Measurements from ENCODE around the gene MRPS23.

Gene MRPS23

GRCh38 chr17:57834146-57834741, 15.6 kb downstream of the MRPS23 start:
- no peak for DNase-seq

DNA sequence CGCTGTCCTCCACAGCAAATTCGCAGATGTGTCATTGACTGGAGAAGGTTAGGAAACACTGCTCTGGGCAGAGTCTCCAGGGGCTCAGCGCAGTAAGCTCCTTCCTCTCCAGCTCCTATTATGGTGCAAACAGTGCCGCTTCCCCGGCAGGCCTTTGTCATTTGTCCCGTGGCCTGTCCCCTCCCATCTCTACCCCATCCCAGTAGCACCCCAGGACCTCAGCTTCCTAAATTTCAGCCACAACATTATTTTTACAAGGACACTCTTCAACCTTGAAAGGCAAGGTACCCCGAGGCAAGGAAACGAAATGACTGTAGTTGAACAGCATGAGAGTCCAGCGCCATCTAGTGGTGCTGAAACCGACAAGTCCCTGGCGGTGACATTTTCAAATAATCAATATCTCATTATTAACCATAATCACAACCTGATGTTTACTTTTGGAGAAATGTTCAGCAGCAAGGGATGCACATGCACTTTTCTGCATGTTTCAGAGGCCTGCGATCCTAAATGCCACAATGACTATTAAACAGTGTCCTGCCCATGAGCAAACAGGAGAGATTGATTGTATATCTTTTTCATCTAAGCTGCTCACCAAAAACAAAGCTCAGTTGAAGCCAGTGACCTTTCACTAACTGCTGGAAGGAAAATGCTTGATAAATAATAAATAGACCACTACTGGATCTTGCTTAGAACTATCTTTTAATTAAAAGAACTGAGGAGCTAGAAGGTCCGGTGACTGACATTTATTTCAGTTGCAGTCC, 16.5 kb downstream of the MRPS23 start:
- DNase-seq = peak; percentile 61

- DNase-seq = no peak
Measured at GRCh38 chr17:57832314-57833178, 17.3 kb downstream of the MRPS23 start.

DNA sequence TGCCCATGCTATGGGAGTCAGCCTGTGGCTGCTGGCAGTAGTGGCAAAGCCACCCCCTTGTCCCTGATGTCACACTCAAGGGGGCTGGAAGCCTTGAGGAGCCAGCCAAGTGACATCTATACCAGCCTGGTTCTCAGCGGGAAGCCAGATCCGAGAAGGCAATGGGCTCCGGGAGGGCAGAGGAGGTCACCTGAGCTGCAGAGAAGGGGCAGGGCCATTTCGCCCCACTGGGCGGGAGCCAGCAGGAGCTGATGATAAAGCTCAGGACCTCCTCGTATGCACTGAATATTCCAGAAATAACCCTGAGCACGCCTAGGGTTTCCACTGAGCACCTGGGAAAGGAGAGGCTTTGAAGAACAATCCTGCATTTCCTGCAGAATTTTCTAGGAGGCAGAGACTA, 19.0 kb downstream of the MRPS23 start:
- DNase-seq = no peak

DNA sequence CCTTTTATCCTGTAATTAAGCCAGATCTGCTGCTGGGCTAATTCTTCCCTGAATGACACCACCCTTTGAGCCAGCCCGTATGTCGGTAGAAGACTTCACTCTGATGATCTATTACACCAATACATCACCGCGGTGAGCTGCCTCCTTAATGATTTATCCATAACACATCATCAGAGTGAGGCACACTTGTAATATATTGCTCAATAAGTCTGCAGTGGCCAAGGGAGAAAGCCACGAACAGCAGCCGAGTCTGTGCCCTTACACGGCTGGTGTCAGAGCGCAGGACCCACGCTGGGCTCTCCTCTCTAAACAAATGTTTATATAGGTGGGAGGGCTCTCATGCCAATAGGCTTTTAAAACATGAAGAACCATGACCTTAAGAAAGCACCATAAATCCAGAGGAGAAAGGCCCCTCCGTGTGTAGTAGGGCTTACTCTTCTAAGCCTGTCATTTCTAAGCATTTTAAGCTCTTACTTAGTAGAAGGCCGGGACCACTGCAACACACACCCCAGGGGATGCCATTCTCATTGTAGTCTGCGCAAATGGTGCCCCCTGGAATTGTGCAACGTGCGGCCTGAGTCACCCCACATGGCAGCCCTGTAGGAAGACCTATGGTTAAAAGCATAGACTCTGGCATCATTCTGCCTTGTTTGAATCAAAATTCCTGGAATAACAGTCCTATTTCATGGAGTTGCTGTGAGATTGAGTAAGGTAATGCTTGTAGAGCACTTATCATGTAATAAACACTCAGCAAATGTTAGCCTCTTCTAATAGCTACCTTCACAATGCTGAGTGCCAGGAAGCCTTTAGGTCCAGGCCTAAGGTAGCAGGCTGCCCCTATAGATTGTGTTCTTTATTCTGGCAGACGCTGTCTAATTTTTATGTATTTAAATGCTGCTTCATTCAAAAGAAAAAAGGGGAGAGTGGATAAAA, 26.1 kb downstream of the MRPS23 start:
- DNase-seq = peak; percentile 46

- no peak for DNase-seq
Measured at GRCh38 chr17:57819867-57820266, 30.0 kb downstream of the MRPS23 start.

DNA sequence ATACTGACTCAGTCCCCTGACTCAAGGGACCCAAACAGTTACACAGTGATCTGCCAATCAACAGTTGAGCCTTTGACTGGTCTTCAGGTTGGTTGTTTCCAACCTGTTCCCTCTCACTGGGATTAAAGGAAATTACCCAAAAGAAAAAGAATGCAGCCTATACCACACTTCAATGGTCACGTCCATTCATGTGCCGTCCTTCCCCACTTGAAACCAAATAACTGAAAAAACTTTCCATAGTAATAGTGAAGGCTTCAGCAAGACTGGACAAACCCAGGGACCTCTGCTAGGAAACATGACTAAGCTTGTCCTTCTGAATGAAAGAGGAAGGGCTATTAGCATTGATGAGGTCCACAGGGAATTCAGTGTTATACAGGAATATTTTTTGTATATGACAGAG, 30.6 kb downstream of the MRPS23 start:
- DNase-seq = no peak

- DNase-seq = no peak
Measured at GRCh38 chr17:57818066-57818465, 31.8 kb downstream of the MRPS23 start.

DNA sequence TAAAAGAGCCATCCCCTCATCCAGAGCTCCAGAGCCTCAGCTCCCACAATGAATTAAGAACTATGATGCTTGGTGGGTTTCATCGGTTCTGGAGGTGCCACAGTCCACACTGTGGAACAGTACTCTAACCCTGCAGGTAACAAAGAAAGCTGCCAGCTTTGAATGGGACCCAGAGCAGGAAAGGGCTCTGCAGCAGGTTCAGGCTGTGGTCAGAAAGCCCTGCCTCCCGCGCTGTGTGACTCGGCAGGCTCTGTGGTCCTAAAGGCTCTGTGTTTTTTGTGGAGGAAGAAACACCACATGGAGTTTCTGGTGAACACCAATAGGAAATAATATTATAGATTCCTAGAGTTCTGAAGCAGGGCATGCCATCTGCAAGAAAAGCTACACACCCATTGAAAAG, 32.5 kb downstream of the MRPS23 start:
- no peak for DNase-seq

DNA sequence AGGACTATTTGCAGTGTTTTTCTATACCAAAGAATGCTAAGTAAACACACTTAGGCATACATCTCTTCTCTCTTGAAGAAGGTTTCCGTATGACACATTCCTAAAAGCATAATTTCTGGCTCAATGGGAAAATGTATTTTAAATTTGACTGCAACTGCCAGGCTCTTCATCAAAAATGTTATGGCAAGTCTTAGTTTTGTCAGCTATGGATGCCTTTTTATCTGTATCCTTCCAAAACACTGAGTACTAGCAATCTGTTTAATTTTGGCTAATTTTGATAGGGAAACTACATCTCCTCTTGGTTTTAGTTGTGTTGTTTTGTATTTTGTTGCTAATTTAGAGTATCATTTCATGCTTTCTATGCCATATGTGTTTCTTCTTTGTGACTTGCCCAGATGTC, 35.4 kb downstream of the MRPS23 start:
- no peak for DNase-seq

DNA sequence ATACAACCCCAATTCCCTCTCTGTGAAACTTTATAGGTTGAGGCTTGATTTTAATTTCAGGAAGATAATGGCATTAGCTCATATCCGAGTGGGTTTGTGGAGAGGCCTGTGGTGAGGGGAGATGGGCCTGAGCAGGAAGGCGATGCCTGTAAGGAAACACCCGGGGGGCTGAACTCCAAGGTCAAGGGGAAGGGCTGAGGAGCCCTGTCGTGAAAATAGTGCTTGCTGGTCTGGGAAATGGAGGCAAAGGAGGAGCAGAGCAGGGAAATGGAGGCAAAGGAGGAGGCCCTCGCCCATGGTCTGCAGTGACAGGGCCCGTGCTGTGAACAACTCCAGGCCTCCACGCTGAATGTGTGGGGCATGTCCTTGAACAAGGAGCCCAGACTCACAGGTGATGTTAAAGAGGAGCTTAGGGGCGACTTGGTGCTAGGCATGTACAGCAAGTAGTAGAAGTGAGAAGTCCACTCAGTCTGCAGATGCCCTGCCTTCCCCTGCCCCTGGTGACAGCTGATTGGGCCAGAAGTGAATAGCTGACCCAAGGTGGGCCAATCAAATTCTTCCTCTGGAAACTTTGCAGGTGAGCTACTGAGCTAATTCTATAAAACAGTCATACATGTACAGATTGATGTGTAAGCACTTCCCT, 38.1 kb downstream of the MRPS23 start:
- no peak for DNase-seq

DNA sequence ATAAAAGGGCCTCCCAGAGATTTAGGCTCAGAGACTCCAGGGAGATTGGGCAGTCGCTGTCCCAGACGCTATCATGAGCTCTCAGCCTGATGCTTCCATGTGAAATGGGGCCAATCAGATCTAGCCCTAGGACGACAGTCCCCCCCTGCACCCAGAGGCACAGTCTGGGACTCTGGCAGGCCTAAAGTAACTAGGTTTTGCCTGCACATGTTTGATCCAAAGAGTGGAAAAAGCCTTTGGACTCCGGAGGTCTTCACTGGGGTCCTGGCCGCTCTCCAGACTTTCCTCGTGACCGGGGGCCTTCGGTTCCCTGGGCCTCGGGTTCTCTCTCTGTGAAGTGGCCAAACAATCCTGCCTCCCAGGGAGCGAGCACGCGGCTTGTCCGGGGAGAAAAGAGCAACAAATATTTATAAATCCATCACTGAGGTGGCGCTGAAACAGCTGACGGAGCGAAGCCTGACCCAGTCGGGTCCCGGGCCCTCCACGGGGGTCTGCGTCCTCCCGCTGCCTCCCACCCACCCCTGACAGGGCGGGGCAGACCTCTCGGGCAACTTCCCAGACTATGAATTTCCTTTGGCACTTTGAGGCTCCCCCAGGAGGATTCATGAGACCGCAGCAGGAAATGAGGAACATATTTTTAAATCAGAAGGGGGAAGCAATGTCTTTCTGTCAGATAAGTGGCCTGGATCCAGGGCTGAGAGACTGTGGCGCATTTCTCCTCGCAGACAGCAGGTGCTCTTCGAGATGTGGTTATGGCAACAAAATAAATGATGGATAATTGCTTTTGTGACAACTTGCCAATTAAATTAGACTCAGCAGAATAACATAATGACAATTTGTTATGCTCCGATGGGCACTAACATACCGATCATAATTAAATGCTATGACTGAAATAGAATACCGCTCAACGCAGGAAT, 38.9 kb downstream of the MRPS23 start:
- peak; percentile 78 for DNase-seq

DNA sequence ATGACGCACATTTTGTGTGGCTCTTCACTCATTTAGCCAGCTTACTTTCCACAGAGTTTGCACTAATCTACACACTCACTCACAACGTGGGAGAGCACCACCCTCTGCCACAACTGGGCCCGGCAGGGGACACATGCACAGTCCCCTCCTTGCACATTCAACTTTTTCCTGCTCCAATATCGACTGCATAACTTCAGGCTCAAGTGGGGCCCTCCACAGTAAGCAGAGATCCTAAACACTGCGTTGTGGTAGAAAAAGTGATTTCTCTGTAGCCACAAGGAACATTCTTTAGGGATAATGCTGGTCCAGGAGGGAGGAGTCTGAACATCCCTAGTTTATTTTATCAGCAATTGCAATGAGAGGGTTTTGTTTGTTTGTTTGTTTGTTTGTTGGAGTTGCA, 40.0 kb downstream of the MRPS23 start:
- peak; percentile 23 for DNase-seq

- DNase-seq = peak; percentile 7
Measured at GRCh38 chr17:57808882-57809281, 41.0 kb downstream of the MRPS23 start.

GRCh38 chr17:57806167-57806830, 43.5 kb downstream of the MRPS23 start:
- no peak for DNase-seq

DNA sequence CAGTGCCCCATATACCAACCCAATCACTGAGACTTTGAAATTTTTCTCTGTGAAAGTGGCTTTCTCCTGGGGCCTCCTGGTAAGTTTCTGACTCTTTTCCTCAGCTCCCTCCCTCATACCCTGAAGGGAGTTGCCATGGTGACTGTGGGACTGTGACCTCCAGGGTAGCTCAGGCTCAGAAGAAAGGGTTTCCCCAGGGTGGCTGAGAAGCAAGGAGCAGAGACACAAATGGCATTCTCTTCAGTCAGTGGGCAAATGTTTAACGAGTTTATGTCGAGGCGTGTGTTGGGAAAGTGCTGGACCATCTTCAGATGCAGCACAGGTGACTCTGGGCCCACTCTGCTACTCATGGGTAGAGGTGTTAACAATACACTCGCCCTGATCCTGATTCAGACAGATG, 46.8 kb downstream of the MRPS23 start:
- DNase-seq = no peak

DNA sequence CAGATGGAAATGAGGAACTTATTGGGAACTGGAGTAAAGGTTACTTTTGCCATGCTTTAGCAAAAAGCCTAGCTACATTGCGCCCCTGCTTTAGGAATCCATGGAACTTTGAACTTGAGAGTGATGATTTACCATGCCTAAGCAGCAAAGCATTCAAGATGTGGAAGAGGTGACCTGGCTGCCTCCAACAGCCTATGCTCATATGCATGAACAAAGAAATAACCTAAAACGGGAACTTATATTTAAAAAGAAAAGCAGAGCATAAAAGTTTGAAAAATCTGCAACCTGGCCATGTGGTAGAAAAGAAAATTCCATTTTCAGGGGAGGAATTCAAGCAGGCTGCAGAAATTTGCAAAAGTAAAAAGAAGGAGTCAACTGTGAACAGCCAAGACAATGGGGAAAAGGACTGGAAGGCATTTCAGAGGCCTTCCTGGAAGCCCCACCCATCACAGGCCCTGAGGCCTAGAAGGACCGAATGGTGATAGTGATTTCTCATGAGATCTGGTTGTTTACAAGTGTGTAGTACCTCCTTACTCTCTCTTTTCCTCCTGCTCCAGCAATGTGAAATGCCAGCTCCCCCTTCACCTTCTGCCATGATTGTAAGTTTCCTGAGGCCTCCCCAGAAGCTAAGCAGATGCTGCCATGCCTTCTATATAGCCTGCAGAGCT, 48.7 kb downstream of the MRPS23 start:
- no peak for DNase-seq

GRCh38 chr17:57794841-57795240, 55.0 kb downstream of the MRPS23 start:
- DNase-seq = no peak

DNA sequence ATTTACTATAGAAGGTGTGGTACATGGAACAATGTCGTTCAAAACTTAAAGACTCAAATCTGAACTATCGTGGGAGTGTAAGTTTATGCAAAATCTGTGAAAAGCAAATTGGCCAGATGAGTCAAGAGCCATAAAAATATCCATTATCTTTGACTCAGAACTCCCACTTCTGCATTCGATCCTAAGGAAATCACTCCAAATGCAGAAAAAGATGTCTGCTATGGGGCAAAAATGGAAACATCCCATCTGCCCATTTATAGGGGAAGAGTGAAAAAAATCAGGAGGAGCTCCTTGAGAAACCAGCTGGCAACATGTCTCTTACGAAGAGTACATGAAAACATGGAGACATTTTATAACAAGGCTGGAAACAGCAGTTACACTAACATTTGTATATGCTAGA, 61.1 kb downstream of the MRPS23 start:
- no peak for DNase-seq

- no peak for DNase-seq
Measured at GRCh38 chr17:57785022-57785421, 64.8 kb downstream of the MRPS23 start.
